ENCODE data around the gene SUPT3H.

Gene SUPT3H

GRCh38 chr6:45387236-45387635 is 9.5 kb upstream of the SUPT3H start:
- DNase-seq: no peak

GRCh38 chr6:45386501-45386900 is 8.8 kb upstream of the SUPT3H start:
- no peak for DNase-seq

- DNase-seq: no peak
Measured at GRCh38 chr6:45382391-45382790, 4.7 kb upstream of the SUPT3H start.

- no peak for DNase-seq
Measured at GRCh38 chr6:45378334-45378926, 696 bp upstream of the SUPT3H start.

- DNase-seq: no peak
Measured at GRCh38 chr6:45377043-45377553, 636 bp downstream of the SUPT3H start.

- DNase-seq: no peak
Measured at GRCh38 chr6:45376310-45377042, 1.3 kb downstream of the SUPT3H start.

- DNase-seq: no peak
Measured at GRCh38 chr6:45375449-45375848, 2.3 kb downstream of the SUPT3H start.

- no peak for DNase-seq
Measured at GRCh38 chr6:45371924-45372573, 5.7 kb downstream of the SUPT3H start.

- no peak for DNase-seq
Measured at GRCh38 chr6:45369870-45370269, 7.9 kb downstream of the SUPT3H start.

- DNase-seq: no peak
Measured at GRCh38 chr6:45367999-45368398, 9.7 kb downstream of the SUPT3H start.

GRCh38 chr6:45366534-45366933 is 11.2 kb downstream of the SUPT3H start:
- DNase-seq: no peak

GRCh38 chr6:45365036-45365435 is 12.7 kb downstream of the SUPT3H start:
- no peak for DNase-seq

GRCh38 chr6:45364466-45364865 is 13.3 kb downstream of the SUPT3H start:
- no peak for DNase-seq

- DNase-seq: no peak
Measured at GRCh38 chr6:45353654-45354053, 24.1 kb downstream of the SUPT3H start.

GRCh38 chr6:45351667-45352066 is 26.1 kb downstream of the SUPT3H start:
- no peak for DNase-seq

GRCh38 chr6:45351076-45351475 is 26.7 kb downstream of the SUPT3H start:
- no peak for DNase-seq

GRCh38 chr6:45350186-45350710 is 27.5 kb downstream of the SUPT3H start:
- no peak for DNase-seq

- DNase-seq: no peak
Measured at GRCh38 chr6:45344900-45345299, 32.8 kb downstream of the SUPT3H start.

GRCh38 chr6:45328523-45328922 is 49.2 kb downstream of the SUPT3H start:
- no peak for DNase-seq

GRCh38 chr6:45327956-45328522 is 49.7 kb downstream of the SUPT3H start, which contains the start of gene RUNX2:
Gene RUNX2 (plus strand): TSS chr6:45328330. CDS start chr6:45328727, 397 bp downstream.
- DNase-seq: no peak

GRCh38 chr6:45326698-45327417 is 50.9 kb downstream of the SUPT3H start:
- no peak for DNase-seq

- DNase-seq: no peak
Measured at GRCh38 chr6:45323656-45324224, 54.0 kb downstream of the SUPT3H start.
